Neural progenitor cell (in vitro differentiated cells): ENCODE measurements around the gene CES1.

Experiments
- EZH2 ChIP-seq: fragments of 200-600 bp; sonication (generic); IDR thresholded peaks from 2 replicates; pipeline ENCODE4 v1.6.1; 2017; ENCODE audit warnings: antibody characterized with exemption, mild to moderate bottlenecking, moderate library complexity
- EZH2phosphoT487 ChIP-seq: fragments of 200-600 bp; sonication (generic); IDR thresholded peaks from 2 replicates; pipeline ENCODE4 v1.6.1; 2017; ENCODE audit warnings: antibody characterized with exemption
- TF ChIP-seq, protein P1 (sequence below): fragments of 200-600 bp; sonication (generic); IDR thresholded peaks from 2 replicates; pipeline ENCODE4 v1.5.1; 2017; ENCODE audit warnings: antibody characterized with exemption, mild to moderate bottlenecking

DNA sequence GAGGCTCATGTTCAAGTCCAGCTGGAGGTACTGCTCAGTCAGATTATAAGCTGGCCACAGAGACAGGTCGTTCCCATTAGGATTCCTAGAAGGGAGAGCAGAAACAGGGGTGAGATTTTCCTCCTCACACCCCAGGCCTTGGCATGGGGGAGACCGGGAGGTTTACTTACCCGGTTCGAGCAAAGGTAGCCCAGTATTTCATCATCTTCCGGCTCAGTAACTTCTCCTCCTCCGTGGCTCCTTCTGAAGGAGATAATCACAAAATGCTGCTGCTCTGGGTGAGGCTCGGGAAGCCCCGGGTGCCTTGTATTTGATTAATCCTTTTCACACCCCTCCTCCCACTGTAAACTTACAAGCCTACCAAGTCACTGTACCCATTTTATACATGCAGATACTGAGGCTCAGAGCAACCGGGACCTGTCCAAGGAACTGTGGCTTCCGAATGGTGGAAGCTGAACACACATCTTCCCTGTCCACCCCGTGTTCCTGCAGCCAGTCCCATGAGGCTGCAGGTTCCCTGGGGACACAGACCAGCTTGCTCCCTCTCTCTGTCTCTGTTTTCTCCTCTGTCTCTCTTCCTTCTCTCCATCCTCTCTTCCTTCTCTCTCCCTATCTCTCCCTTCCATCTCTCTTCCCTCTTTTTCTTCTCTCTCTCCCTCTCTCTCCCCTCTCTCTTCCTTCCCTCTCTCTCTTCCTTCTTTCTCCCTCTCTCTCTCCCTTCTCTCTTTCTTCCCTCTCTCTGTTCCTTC lies 13.9 kb upstream of the CES1 start:
- TF ChIP-seq, protein P1, sequence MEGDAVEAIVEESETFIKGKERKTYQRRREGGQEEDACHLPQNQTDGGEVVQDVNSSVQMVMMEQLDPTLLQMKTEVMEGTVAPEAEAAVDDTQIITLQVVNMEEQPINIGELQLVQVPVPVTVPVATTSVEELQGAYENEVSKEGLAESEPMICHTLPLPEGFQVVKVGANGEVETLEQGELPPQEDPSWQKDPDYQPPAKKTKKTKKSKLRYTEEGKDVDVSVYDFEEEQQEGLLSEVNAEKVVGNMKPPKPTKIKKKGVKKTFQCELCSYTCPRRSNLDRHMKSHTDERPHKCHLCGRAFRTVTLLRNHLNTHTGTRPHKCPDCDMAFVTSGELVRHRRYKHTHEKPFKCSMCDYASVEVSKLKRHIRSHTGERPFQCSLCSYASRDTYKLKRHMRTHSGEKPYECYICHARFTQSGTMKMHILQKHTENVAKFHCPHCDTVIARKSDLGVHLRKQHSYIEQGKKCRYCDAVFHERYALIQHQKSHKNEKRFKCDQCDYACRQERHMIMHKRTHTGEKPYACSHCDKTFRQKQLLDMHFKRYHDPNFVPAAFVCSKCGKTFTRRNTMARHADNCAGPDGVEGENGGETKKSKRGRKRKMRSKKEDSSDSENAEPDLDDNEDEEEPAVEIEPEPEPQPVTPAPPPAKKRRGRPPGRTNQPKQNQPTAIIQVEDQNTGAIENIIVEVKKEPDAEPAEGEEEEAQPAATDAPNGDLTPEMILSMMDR: no peak
- TF ChIP-seq EZH2phosphoT487 (no peak), EZH2 (no peak)
